MG63 (cell line): ENCODE measurements around the gene SMARCD3. TPM values are rescaled to one million over a fixed set of nuclear protein-coding genes. Genes with fewer than 3 reads are reported as not detected.
A peak's percentile ranks its signal among the peaks of the same experiment; 100 is the strongest.

Experiments
- DNase-seq: peaks from one replicate; pipeline ENCODE4 v3.0.0-alpha.2; 2020
- H3K27me3 ChIP-seq: fragments of 250-450 bp; sonication (Bioruptor Pico); 2 replicates; pipeline ENCODE4 v1.5.1; 2020; ENCODE audit warnings: mild to moderate bottlenecking, moderate library complexity
- H3K36me3 ChIP-seq: fragments of 250-450 bp; sonication (Bioruptor Pico); 2 replicates; pipeline ENCODE4 v1.5.1; 2020; ENCODE audit warnings: mild to moderate bottlenecking, moderate library complexity
- H3K4me3 ChIP-seq: fragments of 250-450 bp; sonication (Bioruptor Pico); 2 replicates; pipeline ENCODE4 v1.5.1; 2020; ENCODE audit warnings: mild to moderate bottlenecking, moderate library complexity
- H3K9me3 ChIP-seq: fragments of 250-450 bp; sonication (Bioruptor Pico); 2 replicates; pipeline ENCODE4 v1.5.1; 2020; ENCODE audit warnings: mild to moderate bottlenecking, moderate library complexity
- total RNA-seq: library from RNA; depleted of rRNA; stranded (reverse); fragments of >200 nt; shearing (Covaris generic); gene quantifications from 2 replicates; pipeline ENCODE4 v1.2.3, GENCODE V29; 2014; ENCODE audit warnings: low replicate concordance

The SMARCD3 gene
- total RNA-seq, 1 experiment from 2014 or later: 14.2 TPM

DNA sequence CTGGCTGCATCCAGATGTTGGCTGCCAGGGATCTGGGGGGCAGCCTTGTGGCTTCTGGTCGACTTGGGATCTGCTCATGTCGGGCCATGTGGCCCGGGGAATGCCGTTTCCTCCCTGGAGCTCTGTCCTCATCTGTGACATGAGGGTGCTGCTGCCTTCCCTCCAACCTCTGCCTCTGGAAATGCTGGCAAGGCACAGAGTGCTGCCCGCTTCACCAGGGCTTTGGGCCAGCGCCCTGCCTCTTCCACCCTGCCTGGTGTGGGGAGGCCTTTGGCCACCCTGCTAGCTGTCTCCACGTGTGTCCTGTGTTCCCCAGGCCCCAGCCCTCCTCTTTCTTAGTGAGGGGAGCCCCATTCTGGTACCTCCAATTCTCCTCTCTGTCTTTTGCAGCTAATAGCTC, 5.8 kb upstream of the SMARCD3 start:
- Histone ChIP-seq H3K9me3 (no peaks in the 10 kb centered on the region), H3K4me3 (no peak overlapping the region), H3K27me3 (no peaks in the 10 kb centered on the region), H3K36me3 (no peaks in the 10 kb centered on the region)
- no peak for DNase-seq

DNA sequence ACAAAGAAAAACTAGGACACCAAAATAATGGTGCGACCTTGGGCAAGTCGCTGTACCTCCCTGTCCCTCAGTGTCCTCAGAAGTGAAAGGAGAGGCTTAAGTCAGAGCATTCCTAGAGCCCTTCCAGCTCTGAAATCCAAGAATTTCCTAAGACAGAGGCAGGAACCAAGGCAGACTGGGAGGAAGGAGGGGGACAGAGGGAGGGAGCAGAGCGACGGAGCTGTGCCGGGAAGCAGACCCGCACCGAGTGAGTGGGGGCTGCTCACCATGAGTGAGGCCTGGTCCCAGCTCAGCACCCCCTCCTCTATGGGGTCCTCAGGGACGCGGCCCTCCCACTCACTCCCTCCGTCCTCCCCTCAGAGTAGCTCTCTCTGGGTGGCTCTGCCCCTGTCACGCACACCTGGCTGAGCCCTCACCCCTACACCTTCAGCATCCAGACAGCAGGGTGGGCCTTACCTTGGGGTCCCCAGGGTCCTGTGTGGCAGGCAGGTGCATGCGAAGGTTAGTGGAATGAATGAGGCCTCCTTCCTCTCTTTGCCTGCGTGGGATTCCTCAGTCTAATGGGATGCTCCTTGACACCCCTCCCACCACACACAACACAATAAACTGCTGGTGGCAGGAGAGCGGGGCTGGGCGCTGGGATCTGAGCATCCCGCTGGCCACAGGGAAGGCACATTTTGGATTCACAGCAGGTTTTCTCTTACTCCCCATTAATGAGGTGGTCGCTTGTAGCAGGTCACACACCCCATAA, 4.6 kb upstream of the SMARCD3 start:
- no peak for DNase-seq
- Histone ChIP-seq H3K4me3 (no peak overlapping the region), H3K36me3 (no peaks in the 10 kb centered on the region), H3K27me3 (no peaks in the 10 kb centered on the region), H3K9me3 (no peaks in the 10 kb centered on the region)

DNA sequence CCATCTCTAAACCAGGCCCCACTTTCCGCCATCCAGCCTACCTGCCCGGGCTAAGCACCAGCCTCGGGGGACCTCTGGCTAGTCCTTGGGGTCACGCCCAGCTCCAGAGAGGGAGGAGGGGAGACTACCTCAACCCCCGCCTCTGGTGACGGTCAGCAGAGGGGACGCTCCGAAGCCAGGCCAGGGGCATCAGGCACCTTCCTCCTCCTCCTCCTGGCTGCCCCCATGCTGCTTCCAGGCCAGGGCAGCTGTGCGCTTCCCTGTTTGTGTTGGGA, 4.0 kb upstream of the SMARCD3 start:
- no peaks in the 10 kb centered on the region for H3K9me3 ChIP-seq
- H3K27me3 ChIP-seq: no peaks in the 10 kb centered on the region
- no peak for DNase-seq
- no peak overlapping the region; the same call in 1 of the 2 replicates for H3K4me3 ChIP-seq
- H3K36me3 ChIP-seq: no peaks in the 10 kb centered on the region

DNA sequence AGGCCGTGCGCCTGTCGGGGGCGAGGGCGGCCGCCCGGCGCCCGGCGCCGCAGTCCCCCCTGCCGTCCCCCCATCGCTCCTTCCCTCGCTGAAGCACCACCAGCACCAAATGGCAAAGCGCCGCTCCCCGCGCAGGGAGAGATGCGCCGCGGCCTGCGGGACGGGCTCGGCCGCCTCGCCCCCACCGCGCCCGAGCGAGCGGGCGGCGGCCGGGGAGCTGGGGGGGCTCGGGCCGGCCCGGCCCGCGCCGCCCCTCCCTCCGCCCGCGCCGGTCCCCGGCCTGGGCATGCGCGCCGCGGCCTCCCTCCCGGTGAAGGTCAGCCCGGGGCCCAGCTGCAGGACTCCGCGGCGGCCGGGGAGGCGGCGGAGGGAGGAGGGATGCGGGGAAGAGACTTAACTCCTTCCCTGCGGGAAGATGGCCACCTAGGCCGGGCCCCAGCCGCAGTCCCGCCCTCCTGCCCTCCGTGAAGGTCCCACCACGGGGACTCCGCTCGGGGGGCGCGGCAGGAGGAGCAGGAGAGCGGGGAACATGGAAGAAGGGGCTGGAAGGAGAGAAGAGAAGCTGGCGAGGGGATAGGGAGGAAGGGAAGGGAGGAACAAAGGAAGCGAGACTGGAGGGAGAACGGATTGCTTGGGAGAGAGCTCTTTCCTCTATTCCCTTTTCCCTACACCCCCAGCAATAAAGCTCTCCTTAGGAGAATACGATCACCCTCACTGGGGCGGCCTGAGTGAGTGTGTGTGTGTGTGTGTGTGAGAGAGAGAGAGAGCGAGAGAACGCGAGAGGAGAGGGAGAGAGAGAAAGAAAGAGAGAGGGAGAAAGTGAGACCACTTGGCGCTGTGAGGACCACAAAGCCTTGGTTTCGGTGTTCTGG, 3.4 kb upstream of the SMARCD3 start:
- Histone ChIP-seq H3K36me3 (no peaks in the 10 kb centered on the region), H3K4me3 (peak overlapping the region; percentile 49), H3K9me3 (no peaks in the 10 kb centered on the region), H3K27me3 (no peaks in the 10 kb centered on the region)
- DNase-seq: peak; percentile 49

DNA sequence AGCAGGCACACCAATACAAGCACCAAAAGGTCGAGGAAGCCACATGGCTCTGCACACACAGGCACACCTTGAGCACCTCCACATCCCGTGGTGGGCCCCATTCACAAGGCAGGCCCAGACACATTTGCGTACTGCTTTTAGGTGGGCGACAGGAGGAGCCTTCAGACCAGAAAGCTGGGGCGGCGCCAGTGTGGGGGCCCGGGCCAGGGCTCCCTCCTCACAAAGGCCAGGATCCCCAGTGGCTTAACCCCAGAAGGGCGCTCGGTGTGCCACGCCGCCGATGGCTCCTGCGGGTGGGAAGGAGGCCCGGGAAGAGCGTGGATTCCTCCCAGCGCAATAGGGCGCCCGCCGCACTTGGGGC, 2.8 kb upstream of the SMARCD3 start:
- H3K9me3 ChIP-seq: no peaks in the 10 kb centered on the region
- H3K4me3 ChIP-seq: peak overlapping the region; percentile 17; the same call in 1 of the 2 replicates
- no peaks in the 10 kb centered on the region for H3K27me3 ChIP-seq
- no peaks in the 10 kb centered on the region for H3K36me3 ChIP-seq
- DNase-seq: no peak

DNA sequence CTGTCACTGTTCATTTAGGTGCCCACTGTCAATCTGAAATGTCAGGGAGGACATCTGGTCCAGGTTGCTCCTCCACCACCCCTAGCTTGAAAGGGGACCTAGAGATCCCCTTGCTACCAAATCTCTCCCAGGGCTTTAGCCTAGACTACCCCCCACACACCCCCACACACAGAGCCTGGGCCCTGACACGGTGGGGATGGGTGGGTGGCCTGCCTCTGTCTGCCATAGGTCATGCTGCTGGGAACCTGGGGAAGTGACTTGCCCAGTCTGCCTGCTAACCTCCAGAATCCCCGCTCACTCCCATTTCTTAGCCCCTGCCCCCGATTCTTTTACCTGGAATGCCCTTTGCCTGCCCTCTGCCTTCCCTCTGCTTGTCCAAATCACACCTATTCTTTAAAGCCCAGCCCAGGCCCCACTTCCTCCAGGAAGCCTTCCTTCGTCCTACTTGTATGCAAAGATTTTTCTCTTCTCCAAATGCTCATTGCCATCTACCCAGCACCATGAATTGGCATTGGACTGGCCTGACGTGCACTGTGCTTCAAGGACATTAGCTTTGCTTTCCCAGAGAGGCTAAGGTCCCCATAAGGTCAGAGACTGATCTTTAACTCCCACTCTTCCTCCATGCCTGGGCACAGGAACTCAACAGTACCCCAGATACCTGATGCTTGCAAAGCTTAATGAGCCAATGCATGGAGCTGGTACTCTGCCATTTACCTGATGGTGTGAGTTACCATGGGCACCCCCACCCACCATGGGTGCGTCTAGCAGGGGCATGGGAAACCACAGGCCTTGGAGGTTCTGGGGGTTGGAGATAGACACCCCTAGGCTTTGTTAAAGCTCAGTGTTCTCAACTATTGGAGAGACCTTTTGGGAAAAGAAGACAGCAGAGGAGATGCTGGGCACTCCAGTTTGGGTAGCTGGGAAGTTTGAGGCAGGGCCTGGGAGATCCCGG, 2.0 kb upstream of the SMARCD3 start:
- Histone ChIP-seq H3K4me3 (no peak overlapping the region), H3K36me3 (no peaks in the 10 kb centered on the region), H3K27me3 (no peaks in the 10 kb centered on the region), H3K9me3 (no peaks in the 10 kb centered on the region)
- DNase-seq: no peak

DNA sequence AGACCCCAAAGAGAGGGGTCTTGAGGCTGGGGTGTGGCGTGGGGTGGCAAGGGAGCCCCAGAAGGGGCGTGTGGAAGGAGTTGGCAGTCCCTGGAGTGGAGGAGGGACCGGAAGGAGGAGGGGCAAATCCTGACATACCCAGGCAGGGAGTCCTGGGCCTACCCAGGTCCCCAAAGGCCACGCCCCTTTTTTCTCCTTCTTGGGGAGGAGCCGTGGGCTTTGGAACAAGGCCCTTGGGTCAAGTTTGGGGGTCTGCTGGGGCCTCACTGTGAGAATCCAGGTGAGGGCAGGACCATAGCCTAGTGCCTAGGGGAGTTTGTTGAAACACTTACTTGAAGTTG, 1.2 kb upstream of the SMARCD3 start:
- H3K4me3 ChIP-seq: no peak overlapping the region
- no peaks in the 10 kb centered on the region for H3K9me3 ChIP-seq
- peak; percentile 54 for DNase-seq
- no peaks in the 10 kb centered on the region for H3K27me3 ChIP-seq
- H3K36me3 ChIP-seq: no peaks in the 10 kb centered on the region

DNA sequence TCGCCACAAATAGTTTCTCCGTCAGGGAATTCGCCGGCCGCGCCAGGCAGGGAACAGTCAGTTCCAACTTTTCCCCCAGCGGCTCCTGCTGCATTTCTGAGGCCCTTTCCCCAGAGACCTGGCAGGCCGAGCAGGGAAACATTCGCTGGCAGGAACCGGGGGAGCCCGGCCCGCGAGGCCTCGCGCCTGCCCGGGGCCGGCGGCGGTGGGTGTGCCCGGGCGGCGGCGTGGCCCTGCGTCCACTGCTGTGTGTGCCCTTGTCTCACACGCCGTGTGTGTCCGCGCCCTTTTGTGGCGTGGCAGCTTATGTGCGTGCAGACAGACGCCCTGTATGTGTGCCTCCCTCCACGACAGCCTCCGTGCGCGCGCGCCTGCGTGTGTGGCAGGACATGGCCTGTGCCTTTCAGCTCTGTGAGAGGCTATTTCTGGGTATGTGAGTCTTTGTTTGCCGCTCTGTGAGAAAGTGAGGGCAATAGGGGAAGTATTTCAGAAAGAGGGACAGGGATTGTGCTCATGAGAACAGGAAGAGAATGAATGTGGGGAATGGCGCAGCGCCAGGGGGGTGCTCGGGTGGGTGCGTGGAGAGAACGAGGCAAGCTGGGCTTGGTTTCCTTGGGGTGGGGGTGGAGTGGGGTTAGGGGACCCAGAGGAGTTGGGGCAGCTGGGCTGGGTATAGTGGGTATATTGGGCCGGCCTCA, 689 bp upstream of the SMARCD3 start:
- Histone ChIP-seq H3K36me3 (no peaks in the 10 kb centered on the region), H3K9me3 (no peaks in the 10 kb centered on the region), H3K4me3 (peak overlapping the region; percentile 47), H3K27me3 (no peaks in the 10 kb centered on the region)
- peak; percentile 47 for DNase-seq

DNA sequence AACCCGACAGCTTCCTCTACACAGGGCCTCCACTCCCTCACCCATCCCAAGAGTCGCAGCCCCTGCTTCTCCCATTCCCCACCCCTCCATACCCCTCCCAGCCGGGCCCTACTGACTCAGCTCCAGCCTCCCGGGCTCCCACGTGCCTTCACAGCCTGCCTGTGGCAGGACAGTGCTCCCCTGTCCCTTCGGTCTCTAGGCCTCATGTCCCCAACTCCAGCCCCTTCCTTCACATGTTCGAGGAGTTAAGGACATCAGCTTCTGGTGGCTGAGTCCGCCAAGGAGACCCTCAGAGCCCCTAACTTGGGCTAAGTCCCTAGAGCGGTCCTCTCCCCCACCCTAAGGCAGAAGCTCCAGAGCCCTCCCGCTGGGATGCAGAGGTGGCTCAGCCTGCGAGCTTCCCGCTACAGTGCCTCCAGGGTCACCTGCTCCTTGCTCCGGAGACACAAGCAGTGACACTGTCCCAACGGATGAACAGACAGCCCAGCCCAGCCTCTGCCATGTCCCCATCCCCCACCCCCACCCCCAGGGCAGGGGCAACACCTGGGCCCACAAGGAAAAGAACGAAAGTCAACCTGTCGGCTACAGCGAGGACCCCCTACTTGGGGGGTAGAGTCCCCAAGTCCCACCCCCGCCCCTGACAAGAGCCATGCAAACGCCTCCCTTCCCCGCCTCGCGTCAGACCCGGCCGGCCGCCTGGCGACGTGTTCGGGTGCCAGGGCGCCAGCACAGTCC, 716 bp downstream of the SMARCD3 start:
- H3K4me3 ChIP-seq: peak overlapping the region; percentile 47
- no peak for DNase-seq
- H3K27me3 ChIP-seq: no peaks in the 10 kb centered on the region
- no peaks in the 10 kb centered on the region for H3K9me3 ChIP-seq
- no peaks in the 10 kb centered on the region for H3K36me3 ChIP-seq

DNA sequence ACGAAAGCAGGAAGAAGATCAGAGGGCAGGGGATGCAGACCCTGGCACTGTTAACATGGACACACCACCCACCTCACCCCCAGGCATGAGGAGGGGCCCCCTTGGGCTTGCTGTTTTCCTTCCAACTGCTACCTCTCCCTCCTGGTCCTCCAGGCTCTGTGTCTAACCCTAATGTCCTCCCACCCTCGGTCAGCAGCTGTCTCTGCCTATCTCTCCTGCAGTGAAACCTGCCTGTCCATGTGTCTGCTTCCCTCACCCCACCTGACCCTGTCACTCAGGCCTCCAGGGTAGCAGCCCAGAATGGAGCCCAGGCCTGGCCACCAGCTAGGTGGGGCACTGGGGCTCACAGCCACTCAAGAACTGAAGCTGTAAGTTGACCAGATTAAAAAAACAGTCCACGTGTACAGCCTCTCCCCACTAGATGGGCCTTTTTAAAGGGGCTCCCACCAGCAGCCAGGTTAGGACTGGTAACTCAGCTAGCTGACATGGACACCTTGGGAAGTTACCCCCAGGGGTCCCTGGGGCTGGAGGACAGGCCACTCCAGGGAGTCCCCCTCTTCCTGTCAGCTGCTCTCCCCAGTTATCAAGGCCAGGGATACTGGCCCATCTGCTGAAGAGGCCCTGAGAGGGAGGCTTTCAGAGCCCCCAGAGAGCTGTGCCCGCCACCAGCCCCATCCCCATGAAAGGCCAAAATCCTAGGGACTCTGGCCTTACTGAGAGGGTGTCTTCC, 1.5 kb downstream of the SMARCD3 start:
- no peaks in the 10 kb centered on the region for H3K27me3 ChIP-seq
- no peak for DNase-seq
- H3K36me3 ChIP-seq: no peaks in the 10 kb centered on the region
- H3K4me3 ChIP-seq: no peak overlapping the region
- no peaks in the 10 kb centered on the region for H3K9me3 ChIP-seq

DNA sequence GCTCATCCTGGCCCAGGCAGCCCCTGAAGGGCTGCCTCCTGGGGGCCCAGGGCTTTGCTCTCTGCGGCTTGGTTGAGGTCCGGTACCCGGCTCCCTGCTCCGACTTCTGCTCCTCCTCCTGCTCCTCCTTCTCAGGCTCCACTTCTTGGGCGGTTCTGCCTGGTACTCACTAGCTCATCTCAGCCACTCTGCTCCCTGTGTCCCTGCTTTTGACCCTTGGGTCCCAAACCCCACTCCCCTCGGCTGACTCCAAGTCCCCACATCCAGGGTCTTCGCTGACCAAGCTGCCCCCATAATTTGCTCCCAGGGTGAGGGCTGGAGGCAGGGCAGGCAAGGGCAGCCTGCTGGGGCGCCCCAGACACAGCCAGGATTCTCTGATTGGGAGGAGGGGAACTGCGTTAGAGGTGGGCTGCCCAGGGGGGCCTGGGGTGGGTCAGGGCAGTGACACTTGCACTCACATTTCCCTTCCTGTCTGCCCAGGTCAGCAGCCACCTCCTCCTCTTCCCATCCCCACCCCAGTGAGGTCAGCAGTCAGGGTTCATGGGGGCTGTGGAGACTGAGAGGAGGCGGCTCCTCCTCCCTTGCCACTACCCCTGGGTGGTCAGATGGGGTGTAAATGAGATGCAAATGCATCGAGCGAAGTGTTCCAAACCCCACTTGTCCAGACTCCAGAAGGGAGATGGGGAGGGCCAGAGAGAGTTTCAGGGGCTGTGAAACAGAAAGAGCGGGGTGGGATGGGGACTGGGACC, 2.2 kb downstream of the SMARCD3 start:
- Histone ChIP-seq H3K36me3 (no peaks in the 10 kb centered on the region), H3K4me3 (no peak overlapping the region)
- DNase-seq: no peak

DNA sequence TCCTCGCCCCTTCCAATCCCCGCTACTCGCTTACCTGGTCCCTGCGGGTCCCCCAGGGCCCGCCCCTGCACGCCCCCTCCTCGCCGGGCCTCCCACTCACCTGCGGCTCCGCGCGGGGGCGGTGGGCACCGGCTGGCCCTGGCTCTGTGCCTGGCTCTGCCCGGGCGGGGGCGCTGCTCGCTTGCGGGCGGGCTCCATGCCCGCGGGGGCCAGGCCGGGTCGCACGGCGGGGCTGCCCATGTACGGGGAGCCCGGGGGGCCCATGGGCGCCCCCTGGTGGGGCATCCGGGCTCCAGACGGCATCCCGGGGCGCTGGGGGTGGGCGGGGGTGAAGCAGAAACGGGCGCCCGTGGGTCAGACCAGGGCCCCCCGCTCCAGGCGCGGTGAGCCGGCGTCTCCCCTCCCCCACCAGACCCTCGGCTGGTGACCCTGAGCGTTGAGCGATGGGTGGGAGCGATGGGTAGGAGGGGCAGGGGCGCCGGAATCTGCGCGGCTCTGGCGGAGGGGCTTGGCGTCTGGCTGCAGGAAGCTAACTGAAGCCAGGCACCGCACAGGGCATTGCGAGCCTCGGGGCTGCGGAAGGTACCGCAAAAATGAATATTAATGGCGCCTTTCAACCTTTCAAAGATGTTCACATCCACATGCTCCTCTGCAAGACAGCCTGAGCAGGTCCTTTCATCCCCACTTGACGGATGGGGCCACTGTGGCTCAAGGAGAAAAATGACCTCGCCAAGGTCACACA, 3.0 kb downstream of the SMARCD3 start:
- Histone ChIP-seq H3K36me3 (no peaks in the 10 kb centered on the region), H3K4me3 (no peak overlapping the region), H3K9me3 (no peaks in the 10 kb centered on the region), H3K27me3 (no peaks in the 10 kb centered on the region)
- peak; percentile 21 for DNase-seq

More for the DNA sequence above, 2.2 kb downstream of the SMARCD3 start:
- Histone ChIP-seq H3K9me3 (no peaks in the 10 kb centered on the region), H3K27me3 (no peaks in the 10 kb centered on the region)

DNA sequence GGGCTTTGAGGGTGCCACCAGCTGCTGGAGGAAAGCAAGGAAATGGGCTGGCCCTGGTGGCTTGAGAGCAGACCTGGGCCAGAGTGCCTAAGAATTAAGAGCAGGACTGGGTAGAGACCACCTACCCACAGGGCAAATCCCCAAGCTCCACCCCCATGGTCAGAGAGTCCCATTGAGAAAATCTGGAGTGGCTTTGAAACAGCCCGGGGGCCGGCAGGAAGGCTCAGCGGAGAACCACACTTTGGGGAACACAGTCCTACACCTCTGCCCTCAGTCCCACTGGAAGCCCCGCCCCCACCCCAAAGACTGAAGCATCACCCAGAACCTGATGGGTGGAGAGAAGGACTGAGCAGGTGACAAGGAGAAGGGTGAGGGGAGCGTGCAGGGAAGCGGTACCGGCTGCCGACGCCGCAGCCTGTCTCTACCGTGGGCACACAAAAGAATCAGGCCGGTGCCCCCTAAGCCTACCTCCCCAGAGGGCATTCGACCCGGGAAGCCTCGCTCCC, 3.6 kb downstream of the SMARCD3 start:
- Histone ChIP-seq H3K9me3 (no peaks in the 10 kb centered on the region), H3K4me3 (no peak overlapping the region), H3K27me3 (no peaks in the 10 kb centered on the region), H3K36me3 (no peaks in the 10 kb centered on the region)
- DNase-seq: no peak

DNA sequence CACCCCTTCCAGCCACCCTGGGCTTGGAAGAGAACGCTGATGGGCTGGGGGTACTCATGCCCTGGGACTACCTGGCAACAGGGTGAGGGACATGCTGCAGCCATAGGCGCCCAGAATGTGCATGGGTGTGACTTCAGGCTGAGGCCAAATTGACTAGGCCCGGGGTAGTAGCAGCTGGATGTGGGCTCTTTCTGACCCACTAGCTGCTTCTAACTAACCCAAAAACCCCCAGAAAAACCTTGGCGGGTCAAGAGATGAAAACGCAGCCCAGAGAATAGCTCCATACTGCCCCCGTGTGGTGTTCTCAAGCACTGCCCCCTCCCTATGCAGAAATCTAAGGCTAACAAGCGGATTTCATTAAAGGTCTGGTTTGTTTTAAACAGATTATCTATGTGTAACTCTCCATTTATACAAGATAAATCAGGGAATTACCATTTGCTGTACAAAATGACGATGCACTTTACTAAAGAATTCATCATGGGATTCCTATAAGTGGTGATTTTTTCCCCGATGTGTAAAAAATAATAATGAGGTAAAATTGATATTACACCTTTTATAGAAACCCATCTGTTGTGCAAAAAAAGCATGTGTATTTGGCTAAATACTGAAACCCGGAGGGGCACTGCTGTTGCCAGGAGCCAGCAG, 4.2 kb downstream of the SMARCD3 start:
- H3K36me3 ChIP-seq: no peaks in the 10 kb centered on the region
- H3K4me3 ChIP-seq: no peak overlapping the region
- DNase-seq: no peak
- no peaks in the 10 kb centered on the region for H3K9me3 ChIP-seq
- H3K27me3 ChIP-seq: no peaks in the 10 kb centered on the region
